ENCODE results near the gene SCARB1.

GRCh38 chr12:124727922-124728321 lies 135.7 kb downstream of the SCARB1 start:
- TF ChIP-seq, protein P1, sequence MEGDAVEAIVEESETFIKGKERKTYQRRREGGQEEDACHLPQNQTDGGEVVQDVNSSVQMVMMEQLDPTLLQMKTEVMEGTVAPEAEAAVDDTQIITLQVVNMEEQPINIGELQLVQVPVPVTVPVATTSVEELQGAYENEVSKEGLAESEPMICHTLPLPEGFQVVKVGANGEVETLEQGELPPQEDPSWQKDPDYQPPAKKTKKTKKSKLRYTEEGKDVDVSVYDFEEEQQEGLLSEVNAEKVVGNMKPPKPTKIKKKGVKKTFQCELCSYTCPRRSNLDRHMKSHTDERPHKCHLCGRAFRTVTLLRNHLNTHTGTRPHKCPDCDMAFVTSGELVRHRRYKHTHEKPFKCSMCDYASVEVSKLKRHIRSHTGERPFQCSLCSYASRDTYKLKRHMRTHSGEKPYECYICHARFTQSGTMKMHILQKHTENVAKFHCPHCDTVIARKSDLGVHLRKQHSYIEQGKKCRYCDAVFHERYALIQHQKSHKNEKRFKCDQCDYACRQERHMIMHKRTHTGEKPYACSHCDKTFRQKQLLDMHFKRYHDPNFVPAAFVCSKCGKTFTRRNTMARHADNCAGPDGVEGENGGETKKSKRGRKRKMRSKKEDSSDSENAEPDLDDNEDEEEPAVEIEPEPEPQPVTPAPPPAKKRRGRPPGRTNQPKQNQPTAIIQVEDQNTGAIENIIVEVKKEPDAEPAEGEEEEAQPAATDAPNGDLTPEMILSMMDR (IDR thresholded peaks at IDR 0.05), result no peak
- no peak for TF ChIP-seq POLR2A (IDR thresholded peaks at IDR 0.05)

Measured in lower leg skin (tissue), 3 donors.